GM20431 (cell line): ENCODE data around the gene ITGB4.
"Not testable (repeated sequence)": the region's sequence is repeated elsewhere in the genome, so short reads cannot be mapped to it uniquely, and the experiment has no call there.

ENCODE experiments used
- in situ Hi-C: fragments of 300-500 bp; cut with MseI, MboI; formaldehyde crosslinking; loops from one replicate; pipeline ENCODE4 v1.15.0; 2020; ENCODE audit warnings: low sequenced_read_pairs; ENCODE audit not compliant: unreplicated experiment

The ITGB4 gene

GRCh38 chr17:75750661-75751423 lies 29.6 kb downstream of the ITGB4 start:
- in situ Hi-C loops: no loop called here

DNA sequence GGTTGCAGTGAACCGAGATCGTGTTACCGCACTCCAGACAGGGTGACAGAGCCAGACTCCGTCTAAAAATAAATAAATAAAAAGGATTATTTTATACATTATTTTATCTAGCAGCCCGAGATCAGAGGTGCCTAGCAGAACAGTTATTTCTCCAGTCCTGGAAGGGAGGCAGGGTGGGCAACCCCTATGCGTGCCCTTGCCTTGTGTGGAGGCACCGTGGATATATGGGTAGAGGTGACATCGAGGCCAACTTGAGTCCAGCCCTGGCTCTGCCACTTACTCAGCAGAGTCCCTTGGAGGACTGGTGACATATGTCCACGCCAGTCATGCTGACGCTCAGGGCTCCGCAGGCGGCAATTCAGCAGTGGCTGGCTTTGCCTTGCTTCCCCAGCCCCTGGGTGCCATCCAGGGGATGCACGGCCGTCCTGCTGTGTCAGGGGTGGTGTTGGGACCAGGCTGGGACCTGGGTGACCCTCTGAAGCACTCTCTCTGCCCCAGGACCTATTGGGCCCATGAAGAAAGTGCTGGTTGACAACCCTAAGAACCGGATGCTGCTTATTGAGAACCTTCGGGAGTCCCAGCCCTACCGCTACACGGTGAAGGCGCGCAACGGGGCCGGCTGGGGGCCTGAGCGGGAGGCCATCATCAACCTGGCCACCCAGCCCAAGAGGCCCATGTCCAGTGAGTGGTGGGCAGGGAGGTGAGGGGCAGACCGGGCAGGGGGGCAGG lies 30.6 kb downstream of the ITGB4 start:
- in situ Hi-C loops: no loop called here

DNA sequence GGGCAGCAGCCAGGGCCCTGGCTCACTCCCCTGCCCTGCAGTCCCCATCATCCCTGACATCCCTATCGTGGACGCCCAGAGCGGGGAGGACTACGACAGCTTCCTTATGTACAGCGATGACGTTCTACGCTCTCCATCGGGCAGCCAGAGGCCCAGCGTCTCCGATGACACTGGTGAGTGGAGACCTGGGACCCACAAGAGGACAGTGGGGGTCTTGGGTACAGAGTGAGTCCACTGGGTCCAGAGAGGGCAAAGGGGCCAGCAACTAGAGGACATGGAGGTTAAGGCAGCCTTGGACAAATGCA lies 31.1 kb downstream of the ITGB4 start:
- in situ Hi-C loops: no loop called here

DNA sequence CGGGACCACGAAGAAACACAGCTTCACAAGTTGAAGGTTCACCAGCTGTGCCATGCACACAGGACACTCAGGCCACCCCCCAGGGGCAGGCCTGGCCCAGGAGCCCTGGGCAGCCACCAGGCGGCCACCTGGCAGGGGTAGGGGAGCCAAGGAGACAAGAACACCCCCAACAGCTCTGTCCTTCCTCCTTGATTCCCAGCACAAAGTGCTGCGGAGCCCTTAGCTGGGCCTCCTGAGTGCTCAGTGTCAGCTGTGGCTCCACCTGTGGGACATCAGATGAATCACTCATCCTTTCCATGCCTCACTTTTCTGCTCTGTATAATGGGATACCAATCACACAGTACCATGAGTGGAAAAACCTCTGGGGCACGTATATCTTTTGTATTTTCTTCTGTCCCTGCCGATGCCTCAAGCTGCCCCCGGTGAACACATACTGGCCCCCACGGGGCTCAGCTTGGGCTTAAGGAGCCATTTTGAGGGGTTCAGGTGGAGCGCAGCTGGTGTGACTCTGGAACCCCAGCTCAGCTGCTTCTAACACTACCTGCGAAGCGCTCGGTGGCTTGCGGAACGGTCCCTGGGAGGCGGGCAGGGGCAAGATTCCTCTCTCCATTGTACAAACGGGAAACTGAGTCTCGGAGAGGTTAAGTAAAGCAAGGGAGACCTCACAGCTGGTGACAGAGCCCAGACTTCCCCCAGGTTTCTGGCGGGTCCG lies 31.7 kb downstream of the ITGB4 start:
- in situ Hi-C loops: no loop called here

DNA sequence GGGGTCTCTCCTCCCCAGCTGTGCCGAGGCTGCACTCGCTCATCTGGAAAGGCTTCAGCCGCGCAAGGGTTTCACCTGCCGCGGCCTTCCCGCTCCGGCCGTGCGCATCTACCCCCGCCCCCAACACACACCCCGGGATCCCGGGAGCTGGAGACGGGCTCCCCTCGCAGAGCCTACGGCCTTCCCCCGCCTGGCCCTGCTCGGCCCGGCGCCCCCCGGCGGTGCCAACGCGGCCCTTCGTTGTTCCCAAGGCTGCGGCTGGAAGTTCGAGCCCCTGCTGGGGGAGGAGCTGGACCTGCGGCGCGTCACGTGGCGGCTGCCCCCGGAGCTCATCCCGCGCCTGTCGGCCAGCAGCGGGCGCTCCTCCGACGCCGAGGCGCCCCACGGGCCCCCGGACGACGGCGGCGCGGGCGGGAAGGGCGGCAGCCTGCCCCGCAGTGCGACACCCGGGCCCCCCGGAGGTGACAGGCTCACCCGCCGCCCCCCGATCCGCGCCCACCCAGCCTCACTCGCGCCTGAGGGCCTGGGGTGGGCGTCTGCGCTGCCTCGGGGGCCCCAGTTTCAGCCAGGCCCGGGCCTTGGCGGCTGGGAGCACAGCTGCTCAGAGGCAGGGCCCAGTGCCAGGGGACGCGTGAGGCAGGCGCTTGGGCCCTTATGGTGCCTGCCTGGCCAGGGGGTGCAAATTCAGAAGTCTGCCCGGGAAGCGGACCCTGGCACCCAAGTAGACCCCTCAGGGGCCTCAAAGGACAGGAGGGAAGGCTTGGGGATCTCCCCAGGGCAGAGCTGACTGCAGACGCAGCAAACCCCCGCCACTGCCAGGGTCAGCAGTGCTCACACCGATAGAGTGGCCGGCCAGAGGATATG lies 32.5 kb downstream of the ITGB4 start:
- in situ Hi-C loops: no loop called here

GRCh38 chr17:75754378-75755204 lies 33.3 kb downstream of the ITGB4 start:
- in situ Hi-C loops: no loop called here

- in situ Hi-C loops: no loop called here
These were observed 34.1 kb downstream of the ITGB4 start for GRCh38 chr17:75755205-75755901.

DNA sequence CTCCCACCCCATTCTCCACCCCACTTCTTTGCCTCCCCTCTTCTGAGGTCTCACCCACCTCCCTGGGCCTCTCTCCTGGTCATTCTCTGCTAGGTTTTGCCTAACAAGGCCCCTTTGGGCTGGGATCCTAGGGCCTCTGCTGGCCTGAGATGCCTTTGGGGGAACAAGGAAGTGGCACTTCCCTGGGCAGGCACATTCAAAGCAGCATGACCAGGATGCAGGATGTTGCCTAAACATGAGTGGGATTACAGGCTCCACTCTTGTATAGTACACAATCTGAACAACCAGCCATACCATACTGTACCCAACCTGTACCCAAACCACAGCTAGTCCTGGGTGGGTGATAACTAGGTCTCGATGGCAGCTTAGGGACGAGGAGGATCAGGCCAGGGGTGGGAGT lies 34.7 kb downstream of the ITGB4 start:
- in situ Hi-C loops: no loop called here

DNA sequence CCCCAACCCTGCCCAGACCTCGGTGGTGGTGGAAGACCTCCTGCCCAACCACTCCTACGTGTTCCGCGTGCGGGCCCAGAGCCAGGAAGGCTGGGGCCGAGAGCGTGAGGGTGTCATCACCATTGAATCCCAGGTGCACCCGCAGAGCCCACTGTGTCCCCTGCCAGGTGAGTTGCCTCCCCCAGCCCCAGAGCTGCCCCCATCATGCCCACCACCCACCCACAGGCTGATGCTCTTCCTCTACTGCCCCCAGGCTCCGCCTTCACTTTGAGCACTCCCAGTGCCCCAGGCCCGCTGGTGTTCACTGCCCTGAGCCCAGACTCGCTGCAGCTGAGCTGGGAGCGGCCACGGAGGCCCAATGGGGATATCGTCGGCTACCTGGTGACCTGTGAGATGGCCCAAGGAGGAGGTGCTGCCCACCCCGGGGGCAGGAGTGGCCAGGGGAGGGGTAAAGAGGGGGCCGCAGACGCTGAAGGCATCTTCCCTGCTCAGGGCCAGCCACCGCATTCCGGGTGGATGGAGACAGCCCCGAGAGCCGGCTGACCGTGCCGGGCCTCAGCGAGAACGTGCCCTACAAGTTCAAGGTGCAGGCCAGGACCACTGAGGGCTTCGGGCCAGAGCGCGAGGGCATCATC lies 35.3 kb downstream of the ITGB4 start:
- in situ Hi-C loops: no loop called here

GRCh38 chr17:75757086-75757681 lies 35.9 kb downstream of the ITGB4 start:
- in situ Hi-C loops: no loop called here

- in situ Hi-C loops: no loop called here
These were observed 37.1 kb downstream of the ITGB4 start for GRCh38 chr17:75758131-75758905.

DNA sequence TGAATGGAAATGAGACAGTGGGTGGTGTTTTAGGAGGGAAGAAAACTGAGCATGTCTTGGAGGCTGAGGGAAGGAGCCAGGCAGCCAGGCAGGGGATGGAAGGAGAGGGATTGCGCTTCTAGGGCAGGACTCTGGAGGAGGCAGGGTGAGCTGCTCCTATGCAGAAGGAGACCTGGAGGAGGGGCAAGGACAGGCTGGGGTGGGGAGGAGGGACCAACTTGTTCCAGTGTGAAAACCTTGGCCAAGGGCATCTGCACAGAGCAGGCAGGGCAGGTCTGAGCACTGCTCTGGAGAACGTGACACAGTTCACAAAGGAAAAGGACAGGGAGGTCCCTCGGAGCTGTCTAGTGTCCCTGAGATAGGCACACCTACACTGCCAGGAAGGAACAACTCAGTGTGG lies 38.2 kb downstream of the ITGB4 start:
- in situ Hi-C loops: no loop called here

DNA sequence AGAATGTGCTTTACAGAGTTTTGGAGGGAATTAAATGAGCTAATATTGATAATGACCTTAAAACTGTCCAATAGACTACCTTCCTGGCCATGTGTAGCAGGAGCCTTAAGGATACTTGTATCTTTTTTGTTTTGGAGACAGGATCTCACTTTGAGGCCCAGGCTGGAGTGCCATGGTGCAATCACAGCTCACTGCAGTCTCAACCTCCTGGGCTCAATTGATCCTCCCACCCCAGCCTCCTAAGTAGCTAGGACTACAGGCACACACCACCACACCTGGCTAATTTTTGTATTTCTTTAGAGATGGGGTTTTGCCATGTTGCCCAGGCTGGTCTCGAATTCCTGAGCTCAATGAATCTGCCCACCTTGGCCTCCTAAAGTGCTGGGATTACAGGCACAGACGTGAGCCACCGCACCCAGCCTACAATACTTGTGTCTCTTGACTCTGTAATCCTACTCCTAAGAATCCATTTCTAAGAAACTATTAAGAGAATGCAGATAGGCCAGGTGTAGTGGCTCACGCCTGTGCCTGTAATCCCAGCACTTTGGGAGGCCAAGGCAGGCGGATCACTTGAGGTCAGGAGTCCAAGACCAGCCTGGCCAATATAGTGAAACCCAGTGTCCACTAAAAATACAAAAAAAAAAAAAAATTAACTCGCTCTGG lies 38.9 kb downstream of the ITGB4 start:
- in situ Hi-C loops: not testable (repeated sequence)

GRCh38 chr17:75762513-75763268 lies 41.4 kb downstream of the ITGB4 start:
- in situ Hi-C loops: no loop called here

GRCh38 chr17:75763269-75763607 lies 42.0 kb downstream of the ITGB4 start:
- in situ Hi-C loops: no loop called here
